ENCODE data around the gene STAT5B. TPM values are rescaled to one million over a fixed set of nuclear protein-coding genes. Genes with fewer than 3 reads are reported as not detected.
A peak's percentile ranks its signal among the peaks of the same experiment; 100 is the strongest.

The STAT5B gene
- total and polyA plus RNA-seq, 9 of the 15 experiments (the other 6 are each of a cell fraction or from before 2014, with no cell fraction given): 20.8 to 176 (median 92.4) TPM

- TF ChIP-seq CHAMP1 (IDR thresholded peaks at IDR 0.05) (no peak), MIER1 (IDR thresholded peaks at IDR 0.05; ENCODE audit: low read depth) (no peak), SP2 (IDR thresholded peaks at IDR 0.05; ENCODE audit: extremely low read depth, low read depth, low read length, poor library complexity, severe bottlenecking) (no peak), E2F5 (CRISPR knock-in tag; IDR thresholded peaks at IDR 0.05) (no peak), MED1 (CRISPR knock-in tag; IDR thresholded peaks at IDR 0.05; ENCODE audit: borderline replicate concordance) (no peak), ZNF507 (tag; conservative IDR thresholded peaks at IDR 0.05) (no peak), PCBP2 (IDR thresholded peaks at IDR 0.05; ENCODE audit: low read depth, low read length, poor library complexity, severe bottlenecking) (no peak), ELK3 (CRISPR knock-in tag; IDR thresholded peaks at IDR 0.05) (no peak), ZC3H11A (IDR thresholded peaks at IDR 0.05; ENCODE audit: low read depth, low read length) (no peak), CREBBP (IDR thresholded peaks at IDR 0.05; ENCODE audit: low read depth, low read length) (no peak), HINFP (tag; conservative IDR thresholded peaks at IDR 0.05; ENCODE audit: low read depth) (no peak), TAF1 (IDR thresholded peaks at IDR 0.05; ENCODE audit: control insufficient read depth, extremely low read depth, insufficient read depth, low read length, severe bottlenecking) (no peak), ERF (CRISPR knock-in tag; IDR thresholded peaks at IDR 0.05) (no peak), ZFP30 (CRISPR knock-in tag; IDR thresholded peaks at IDR 0.05; ENCODE audit: borderline replicate concordance) (no peak), PHB2 (IDR thresholded peaks at IDR 0.05; ENCODE audit: low read depth) (no peak), NR4A1 (CRISPR knock-in tag; IDR thresholded peaks at IDR 0.05) (no peak), NR4A1 (tag; IDR thresholded peaks at IDR 0.05) (0 out of 2 replicates have a peak, but pooled peaks have one; percentile 26), HDGF (IDR thresholded peaks at IDR 0.05) (no peak), ZNF79 (CRISPR knock-in tag; IDR thresholded peaks at IDR 0.05; ENCODE audit: low read depth) (no peak), RBM34 (IDR thresholded peaks at IDR 0.05; ENCODE audit: borderline replicate concordance, insufficient read depth, low read length) (no peak), SMC3 (conservative IDR thresholded peaks at IDR 0.05; ENCODE audit: insufficient read depth, low read depth, low read length) (no peak), FOSL1 (tag; conservative IDR thresholded peaks at IDR 0.05) (no peak), EWSR1 (IDR thresholded peaks at IDR 0.05; ENCODE audit: borderline replicate concordance, low read depth, partially characterized antibody) (no peak)
Observed at GRCh38 chr17:42309986-42310786, 34.0 kb upstream of the STAT5B start (continued).

Measured in K562 (cell line).